Measurements from ENCODE around the gene CLMN. TPM values are rescaled to one million over a fixed set of nuclear protein-coding genes. Genes with fewer than 3 reads are reported as not detected.

Gene CLMN
- total and polyA plus RNA-seq, 2 experiments from 2014 or later, result 3.2 to 5.7 TPM

DNA sequence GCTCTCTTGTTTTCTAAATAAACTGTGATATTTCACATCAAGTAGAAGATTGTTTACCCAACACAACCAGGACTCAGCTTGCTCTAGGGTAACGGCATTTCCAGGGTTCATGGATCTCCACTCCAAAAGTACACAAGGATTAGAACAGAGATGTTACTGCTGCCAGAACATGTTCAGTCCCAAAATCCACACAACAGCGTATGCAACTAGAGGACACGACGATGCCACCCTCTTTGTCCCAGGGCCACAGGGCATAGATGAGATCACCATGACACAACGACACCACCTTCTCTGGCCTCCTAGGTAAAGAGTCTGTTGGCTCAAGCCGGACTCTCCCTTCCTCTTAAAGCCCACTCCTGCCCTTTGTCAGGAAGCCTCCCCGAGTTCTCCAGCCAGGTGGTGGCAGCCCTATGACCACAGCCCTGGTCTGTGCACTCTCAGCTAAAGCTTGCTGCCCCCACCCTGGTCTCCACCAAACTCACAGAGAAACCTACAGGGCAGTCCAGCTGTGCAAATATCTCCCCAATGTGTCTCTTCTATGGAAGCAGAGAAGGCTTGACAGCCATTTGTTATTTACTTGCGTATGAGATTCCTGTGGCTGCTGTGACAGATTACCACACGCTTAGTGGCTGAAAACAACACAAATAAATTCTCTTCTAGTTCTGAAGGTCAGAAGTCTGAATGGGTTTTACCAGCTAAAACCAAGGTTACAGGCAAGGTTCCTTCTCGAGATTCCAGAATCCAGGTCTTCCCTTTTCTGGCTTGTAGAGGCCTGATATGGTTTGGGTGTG lies 10.3 kb downstream of the CLMN start:
- peaks cover 15% of the 10 kb centered on the region for H3K27me3 Mint-ChIP-seq (ENCODE audit: insufficient read depth, low read depth, poor library complexity)
- TF ChIP-seq EZH2phosphoT487 (IDR thresholded peaks at IDR 0.05; ENCODE audit: unreplicated experiment), result no peak
- H3K79me2 ChIP-seq (replicated peaks; ENCODE audit: insufficient read depth), result no peaks in the 10 kb centered on the region

DNA sequence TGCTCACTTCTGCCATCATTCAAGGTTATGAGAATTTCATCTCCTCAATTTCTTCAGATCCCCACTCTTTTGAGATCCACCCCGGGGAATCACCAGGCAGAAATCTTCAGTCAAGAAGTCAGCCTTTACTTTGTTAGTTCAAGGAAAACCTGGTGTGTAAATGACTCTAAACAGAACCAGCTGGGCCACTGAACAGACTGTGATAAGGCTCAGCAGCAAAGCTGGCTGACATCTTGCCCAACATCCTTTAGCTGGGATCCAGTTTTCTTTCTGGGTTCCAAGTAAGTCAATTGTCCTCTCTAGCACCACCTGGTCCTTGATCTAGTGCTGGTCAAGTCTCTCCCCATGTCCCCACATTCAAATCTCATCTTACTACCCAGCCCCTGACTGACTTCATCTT lies 11.6 kb downstream of the CLMN start:
- DNase-seq (ENCODE audit: low spot score) (no peak), ATAC-seq (no peak)
- H2AFZ ChIP-seq, result no peak overlapping the region
- no peaks in the 10 kb centered on the region for H4K20me1 ChIP-seq (replicated peaks; ENCODE audit: insufficient read depth)
- Mint-ChIP-seq H3K4me1 (peaks cover 16% of the 10 kb centered on the region), H3K4me3 (no peak overlapping the region), H3K27me3 (ENCODE audit: insufficient read depth, low read depth, poor library complexity) (peaks cover 17% of the 10 kb centered on the region), H3K27ac (no peak overlapping the region), H3K36me3 (ENCODE audit: low read depth) (no peaks in the 10 kb centered on the region; the same call in 1 of the 3 replicates), H3K9me3 (peaks cover 2% of the 10 kb centered on the region; the same call in 1 of the 3 replicates)
- no peaks in the 10 kb centered on the region for H3F3A ChIP-seq (replicated peaks; ENCODE audit: low read depth)
- H3K27ac ChIP-seq (ENCODE audit: low read depth), result no peak overlapping the region
- H3K79me2 ChIP-seq (replicated peaks; ENCODE audit: insufficient read depth), result no peaks in the 10 kb centered on the region
- no peaks in the 10 kb centered on the region for H3K36me3 ChIP-seq (ENCODE audit: insufficient read depth)
- no peaks in the 10 kb centered on the region for H3K9me2 ChIP-seq (ENCODE audit: insufficient read depth)
- no peaks in the 10 kb centered on the region for H3K4me1 ChIP-seq (ENCODE audit: insufficient read depth)
- no peaks in the 10 kb centered on the region for H3K27me3 ChIP-seq (ENCODE audit: insufficient read depth)
- H3K4me2 ChIP-seq, result no peak overlapping the region
- H3K4me3 ChIP-seq, result no peak overlapping the region
- no peak for TF ChIP-seq POLR2AphosphoS5 (IDR thresholded peaks at IDR 0.05; ENCODE audit: low read depth)
- no peak for TF ChIP-seq ZNF114 (CRISPR knock-in tag; IDR thresholded peaks at IDR 0.05)
- TF ChIP-seq, protein P1, sequence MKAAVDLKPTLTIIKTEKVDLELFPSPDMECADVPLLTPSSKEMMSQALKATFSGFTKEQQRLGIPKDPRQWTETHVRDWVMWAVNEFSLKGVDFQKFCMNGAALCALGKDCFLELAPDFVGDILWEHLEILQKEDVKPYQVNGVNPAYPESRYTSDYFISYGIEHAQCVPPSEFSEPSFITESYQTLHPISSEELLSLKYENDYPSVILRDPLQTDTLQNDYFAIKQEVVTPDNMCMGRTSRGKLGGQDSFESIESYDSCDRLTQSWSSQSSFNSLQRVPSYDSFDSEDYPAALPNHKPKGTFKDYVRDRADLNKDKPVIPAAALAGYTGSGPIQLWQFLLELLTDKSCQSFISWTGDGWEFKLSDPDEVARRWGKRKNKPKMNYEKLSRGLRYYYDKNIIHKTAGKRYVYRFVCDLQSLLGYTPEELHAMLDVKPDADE (IDR thresholded peaks at IDR 0.05), result no peak
- TF ChIP-seq JUNB (IDR thresholded peaks at IDR 0.05; ENCODE audit: unreplicated experiment), result no peak
- TF ChIP-seq, protein P2, sequence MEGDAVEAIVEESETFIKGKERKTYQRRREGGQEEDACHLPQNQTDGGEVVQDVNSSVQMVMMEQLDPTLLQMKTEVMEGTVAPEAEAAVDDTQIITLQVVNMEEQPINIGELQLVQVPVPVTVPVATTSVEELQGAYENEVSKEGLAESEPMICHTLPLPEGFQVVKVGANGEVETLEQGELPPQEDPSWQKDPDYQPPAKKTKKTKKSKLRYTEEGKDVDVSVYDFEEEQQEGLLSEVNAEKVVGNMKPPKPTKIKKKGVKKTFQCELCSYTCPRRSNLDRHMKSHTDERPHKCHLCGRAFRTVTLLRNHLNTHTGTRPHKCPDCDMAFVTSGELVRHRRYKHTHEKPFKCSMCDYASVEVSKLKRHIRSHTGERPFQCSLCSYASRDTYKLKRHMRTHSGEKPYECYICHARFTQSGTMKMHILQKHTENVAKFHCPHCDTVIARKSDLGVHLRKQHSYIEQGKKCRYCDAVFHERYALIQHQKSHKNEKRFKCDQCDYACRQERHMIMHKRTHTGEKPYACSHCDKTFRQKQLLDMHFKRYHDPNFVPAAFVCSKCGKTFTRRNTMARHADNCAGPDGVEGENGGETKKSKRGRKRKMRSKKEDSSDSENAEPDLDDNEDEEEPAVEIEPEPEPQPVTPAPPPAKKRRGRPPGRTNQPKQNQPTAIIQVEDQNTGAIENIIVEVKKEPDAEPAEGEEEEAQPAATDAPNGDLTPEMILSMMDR (conservative IDR thresholded peaks at IDR 0.05; ENCODE audit: low read depth in 2 of 2), result no peak
- TF ChIP-seq CREB1 (CRISPR knock-in tag; IDR thresholded peaks at IDR 0.05; ENCODE audit: low read depth), result no peak
- TF ChIP-seq ZNF331 (CRISPR knock-in tag; IDR thresholded peaks at IDR 0.05; ENCODE audit: low read depth), result no peak
- no peak for TF ChIP-seq NANOG (IDR thresholded peaks at IDR 0.05; ENCODE audit: borderline replicate concordance)
- no peak for TF ChIP-seq EZH2phosphoT487 (IDR thresholded peaks at IDR 0.05; ENCODE audit: unreplicated experiment)
- TF ChIP-seq, protein P3, sequence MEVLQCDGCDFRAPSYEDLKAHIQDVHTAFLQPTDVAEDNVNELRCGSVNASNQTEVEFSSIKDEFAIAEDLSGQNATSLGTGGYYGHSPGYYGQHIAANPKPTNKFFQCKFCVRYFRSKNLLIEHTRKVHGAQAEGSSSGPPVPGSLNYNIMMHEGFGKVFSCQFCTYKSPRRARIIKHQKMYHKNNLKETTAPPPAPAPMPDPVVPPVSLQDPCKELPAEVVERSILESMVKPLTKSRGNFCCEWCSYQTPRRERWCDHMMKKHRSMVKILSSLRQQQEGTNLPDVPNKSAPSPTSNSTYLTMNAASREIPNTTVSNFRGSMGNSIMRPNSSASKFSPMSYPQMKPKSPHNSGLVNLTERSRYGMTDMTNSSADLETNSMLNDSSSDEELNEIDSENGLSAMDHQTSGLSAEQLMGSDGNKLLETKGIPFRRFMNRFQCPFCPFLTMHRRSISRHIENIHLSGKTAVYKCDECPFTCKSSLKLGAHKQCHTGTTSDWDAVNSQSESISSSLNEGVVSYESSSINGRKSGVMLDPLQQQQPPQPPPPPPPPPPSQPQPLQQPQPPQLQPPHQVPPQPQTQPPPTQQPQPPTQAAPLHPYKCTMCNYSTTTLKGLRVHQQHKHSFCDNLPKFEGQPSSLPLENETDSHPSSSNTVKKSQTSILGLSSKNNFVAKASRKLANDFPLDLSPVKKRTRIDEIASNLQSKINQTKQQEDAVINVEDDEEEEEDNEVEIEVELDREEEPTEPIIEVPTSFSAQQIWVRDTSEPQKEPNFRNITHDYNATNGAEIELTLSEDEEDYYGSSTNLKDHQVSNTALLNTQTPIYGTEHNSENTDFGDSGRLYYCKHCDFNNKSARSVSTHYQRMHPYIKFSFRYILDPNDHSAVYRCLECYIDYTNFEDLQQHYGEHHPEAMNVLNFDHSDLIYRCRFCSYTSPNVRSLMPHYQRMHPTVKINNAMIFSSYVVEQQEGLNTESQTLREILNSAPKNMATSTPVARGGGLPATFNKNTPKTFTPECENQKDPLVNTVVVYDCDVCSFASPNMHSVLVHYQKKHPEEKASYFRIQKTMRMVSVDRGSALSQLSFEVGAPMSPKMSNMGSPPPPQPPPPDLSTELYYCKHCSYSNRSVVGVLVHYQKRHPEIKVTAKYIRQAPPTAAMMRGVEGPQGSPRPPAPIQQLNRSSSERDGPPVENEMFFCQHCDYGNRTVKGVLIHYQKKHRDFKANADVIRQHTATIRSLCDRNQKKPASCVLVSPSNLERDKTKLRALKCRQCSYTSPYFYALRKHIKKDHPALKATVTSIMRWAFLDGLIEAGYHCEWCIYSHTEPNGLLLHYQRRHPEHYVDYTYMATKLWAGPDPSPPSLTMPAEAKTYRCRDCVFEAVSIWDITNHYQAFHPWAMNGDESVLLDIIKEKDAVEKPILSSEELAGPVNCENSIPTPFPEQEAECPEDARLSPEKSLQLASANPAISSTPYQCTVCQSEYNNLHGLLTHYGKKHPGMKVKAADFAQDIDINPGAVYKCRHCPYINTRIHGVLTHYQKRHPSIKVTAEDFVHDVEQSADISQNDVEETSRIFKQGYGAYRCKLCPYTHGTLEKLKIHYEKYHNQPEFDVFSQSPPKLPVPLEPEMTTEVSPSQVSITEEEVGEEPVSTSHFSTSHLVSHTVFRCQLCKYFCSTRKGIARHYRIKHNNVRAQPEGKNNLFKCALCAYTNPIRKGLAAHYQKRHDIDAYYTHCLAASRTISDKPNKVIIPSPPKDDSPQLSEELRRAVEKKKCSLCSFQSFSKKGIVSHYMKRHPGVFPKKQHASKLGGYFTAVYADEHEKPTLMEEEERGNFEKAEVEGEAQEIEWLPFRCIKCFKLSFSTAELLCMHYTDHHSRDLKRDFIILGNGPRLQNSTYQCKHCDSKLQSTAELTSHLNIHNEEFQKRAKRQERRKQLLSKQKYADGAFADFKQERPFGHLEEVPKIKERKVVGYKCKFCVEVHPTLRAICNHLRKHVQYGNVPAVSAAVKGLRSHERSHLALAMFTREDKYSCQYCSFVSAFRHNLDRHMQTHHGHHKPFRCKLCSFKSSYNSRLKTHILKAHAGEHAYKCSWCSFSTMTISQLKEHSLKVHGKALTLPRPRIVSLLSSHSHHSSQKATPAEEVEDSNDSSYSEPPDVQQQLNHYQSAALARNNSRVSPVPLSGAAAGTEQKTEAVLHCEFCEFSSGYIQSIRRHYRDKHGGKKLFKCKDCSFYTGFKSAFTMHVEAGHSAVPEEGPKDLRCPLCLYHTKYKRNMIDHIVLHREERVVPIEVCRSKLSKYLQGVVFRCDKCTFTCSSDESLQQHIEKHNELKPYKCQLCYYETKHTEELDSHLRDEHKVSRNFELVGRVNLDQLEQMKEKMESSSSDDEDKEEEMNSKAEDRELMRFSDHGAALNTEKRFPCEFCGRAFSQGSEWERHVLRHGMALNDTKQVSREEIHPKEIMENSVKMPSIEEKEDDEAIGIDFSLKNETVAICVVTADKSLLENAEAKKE (CRISPR knock-in tag; IDR thresholded peaks at IDR 0.05), result no peak
- no peak for TF ChIP-seq EZH2 (IDR thresholded peaks at IDR 0.05; ENCODE audit: low read depth, unreplicated experiment)

More for the DNA sequence above, 10.3 kb downstream of the CLMN start:
- H3K4me2 ChIP-seq, result no peak overlapping the region
- H3K9me2 ChIP-seq (ENCODE audit: insufficient read depth), result no peaks in the 10 kb centered on the region
- H2AFZ ChIP-seq, result no peak overlapping the region
- Mint-ChIP-seq H3K9me3 (peaks cover 2% of the 10 kb centered on the region; the same call in 1 of the 3 replicates), H3K36me3 (ENCODE audit: low read depth) (no peaks in the 10 kb centered on the region; the same call in 1 of the 3 replicates), H3K27ac (no peak overlapping the region), H3K4me1 (peaks cover 17% of the 10 kb centered on the region), H3K4me3 (no peak overlapping the region)
- H3K36me3 ChIP-seq (ENCODE audit: insufficient read depth), result no peaks in the 10 kb centered on the region
- no peaks in the 10 kb centered on the region for H4K20me1 ChIP-seq (replicated peaks; ENCODE audit: insufficient read depth)
- no peak for DNase-seq (ENCODE audit: low spot score)
- H3K4me1 ChIP-seq (ENCODE audit: insufficient read depth), result no peaks in the 10 kb centered on the region
- H3K4me3 ChIP-seq, result no peak overlapping the region
- no peak overlapping the region for H3K27ac ChIP-seq (ENCODE audit: low read depth)
- no peak for ATAC-seq
- no peaks in the 10 kb centered on the region for H3F3A ChIP-seq (replicated peaks; ENCODE audit: low read depth)
- no peaks in the 10 kb centered on the region for H3K27me3 ChIP-seq (ENCODE audit: insufficient read depth)
